GM12891 (cell line): ENCODE results near the gene TSPAN11.

ENCODE experiments used
- PAX5 ChIP-seq: IDR thresholded peaks from 2 replicates; pipeline ENCODE4 v1.6.1; 2011; ENCODE audit warnings: low read length, moderate library complexity, mild to moderate bottlenecking; ENCODE audit not compliant: insufficient read depth, severe bottlenecking
- POLR2A ChIP-seq: IDR thresholded peaks from 2 replicates; pipeline ENCODE4 v1.6.1; 2011; ENCODE audit warnings: low read depth, low read length, control low read depth
- POLR2AphosphoS5 ChIP-seq: IDR thresholded peaks from 2 replicates; pipeline ENCODE4 v1.6.1; 2011; ENCODE audit warnings: low read depth, low read length, control low read depth
- POU2F2 ChIP-seq: IDR thresholded peaks from 2 replicates; pipeline ENCODE4 v1.6.1; 2011; ENCODE audit warnings: low read depth, mild to moderate bottlenecking, control low read depth, low read length, moderate library complexity
- SPI1 ChIP-seq: IDR thresholded peaks from 2 replicates; pipeline ENCODE4 v1.6.1; 2011; ENCODE audit warnings: low read depth, low read length, control low read depth
- TAF1 ChIP-seq: IDR thresholded peaks from 2 replicates; pipeline ENCODE4 v1.6.1; 2011; ENCODE audit warnings: low read depth, low read length, control low read depth

- TF ChIP-seq POLR2A (no peak), TAF1 (no peak), POLR2AphosphoS5 (no peak), SPI1 (no peak), POU2F2 (no peak), PAX5 (no peak)
These were observed 85.4 kb downstream of the TSPAN11 start for GRCh38 chr12:31011746-31012566.
